DND-41 (cell line): ENCODE data around the gene SMC1A.

ENCODE experiments used
- ATAC-seq: fragments of 200-7000 bp; cut with Tn5 transposase; 3 replicates; pipeline ENCODE4 v1.9.1; 2021; ENCODE audit warnings: low read depth; ENCODE audit not compliant: insufficient read depth
- DNase-seq: peaks from one replicate; pipeline ENCODE4 v3.0.0-alpha.2; 2020
- H2AFZ ChIP-seq: 2 replicates; pipeline ENCODE4 v1.6.0; 2012; ENCODE audit warnings: low read depth, low read length
- H3K27ac ChIP-seq: 2 replicates; pipeline ENCODE4 v1.5.1; 2012; ENCODE audit warnings: low read length, inconsistent platforms
- H3K27me3 ChIP-seq: fragments of 200-600 bp; sonication (generic); 2 replicates; pipeline ENCODE4 v1.6.0; 2012; ENCODE audit warnings: low read length, mild to moderate bottlenecking, inconsistent platforms; ENCODE audit not compliant: insufficient read depth, poor library complexity
- H3K36me3 ChIP-seq: 2 replicates; pipeline ENCODE4 v1.5.1; 2012; ENCODE audit warnings: low read length, inconsistent platforms; ENCODE audit not compliant: insufficient read depth
- H3K4me1 ChIP-seq: 2 replicates; pipeline ENCODE4 v1.5.1; 2012; ENCODE audit warnings: mild to moderate bottlenecking, low read length; ENCODE audit not compliant: insufficient read depth
- H3K4me2 ChIP-seq: 2 replicates; pipeline ENCODE4 v1.6.0; 2012; ENCODE audit warnings: mild to moderate bottlenecking, moderate library complexity, low read length, inconsistent platforms; ENCODE audit not compliant: insufficient read depth
- H3K4me3 ChIP-seq, 2 experiments: fragments of 200-600 bp in 1 of 2; shearing (Covaris generic) in 1 of 2; 2 replicates each; pipeline ENCODE4 v1.5.1; 2012 to 2016; ENCODE audit warnings: inconsistent platforms in 2 of 2, low read length in 2 of 2, mild to moderate bottlenecking in 2 of 2, low read depth in 1 of 2, moderate library complexity in 1 of 2
- H3K79me2 ChIP-seq: 2 replicates; pipeline ENCODE4 v1.6.0; 2012; ENCODE audit warnings: low read length, inconsistent platforms; ENCODE audit not compliant: insufficient read depth
- H3K9ac ChIP-seq: 2 replicates; pipeline ENCODE4 v1.6.0; 2012; ENCODE audit warnings: low read depth, mild to moderate bottlenecking, inconsistent platforms, low read length, moderate library complexity
- H3K9me3 ChIP-seq: 2 replicates; pipeline ENCODE4 v1.5.1; 2012; ENCODE audit warnings: low read length, moderate library complexity, mild to moderate bottlenecking, inconsistent platforms; ENCODE audit not compliant: insufficient read depth, severe bottlenecking
- H4K20me1 ChIP-seq: 2 replicates; pipeline ENCODE4 v1.6.0; 2012; ENCODE audit warnings: low read length; ENCODE audit not compliant: insufficient read depth
- CTCF ChIP-seq: IDR thresholded peaks from 2 replicates; pipeline ENCODE4 v1.5.1; 2012; ENCODE audit warnings: borderline replicate concordance, low read length, moderate library complexity, mild to moderate bottlenecking; ENCODE audit not compliant: poor library complexity, severe bottlenecking; ENCODE audit errors: extremely low read depth
- EZH2 ChIP-seq: IDR thresholded peaks from 3 replicates; pipeline ENCODE4 v1.6.1; 2012; ENCODE audit warnings: borderline replicate concordance, low read depth, mild to moderate bottlenecking, moderate library complexity, low read length, inconsistent platforms; ENCODE audit not compliant: severe bottlenecking

Gene SMC1A

GRCh38 chrX:53357799-53358530 lies 64.5 kb downstream of the SMC1A start:
- DNase-seq (no peak), ATAC-seq (no peak)
- Histone ChIP-seq H4K20me1 (no peaks in the 10 kb centered on the region), H3K4me2 (no peak overlapping the region), H3K27ac (no peak overlapping the region), H3K27me3 (no peaks in the 10 kb centered on the region), H3K9me3 (no peaks in the 10 kb centered on the region), H3K4me1 (peaks cover 12% of the 10 kb centered on the region), H2AFZ (no peak overlapping the region), H3K9ac (no peak overlapping the region), H3K36me3 (no peaks in the 10 kb centered on the region), H3K79me2 (no peaks in the 10 kb centered on the region), H3K4me3 (no peak overlapping the region)
- TF ChIP-seq CTCF, result no peak
- TF ChIP-seq EZH2, result no peak

- no peaks in the 10 kb centered on the region for H4K20me1 ChIP-seq
- H3K9me3 ChIP-seq, result no peaks in the 10 kb centered on the region
- no peak overlapping the region for H3K4me3 ChIP-seq
- no peaks in the 10 kb centered on the region for H3K27me3 ChIP-seq
- H3K4me2 ChIP-seq, result no peak overlapping the region
- no peaks in the 10 kb centered on the region for H3K36me3 ChIP-seq
- ATAC-seq, result no peak
- H3K27ac ChIP-seq, result no peak overlapping the region
- no peak overlapping the region for H3K9ac ChIP-seq
- no peaks in the 10 kb centered on the region for H3K4me1 ChIP-seq
- TF ChIP-seq EZH2 (no peak), CTCF (no peak)
- H3K79me2 ChIP-seq, result no peaks in the 10 kb centered on the region
- DNase-seq, result no peak
- H2AFZ ChIP-seq, result no peak overlapping the region
Measured at GRCh38 chrX:53356186-53356585, 66.3 kb downstream of the SMC1A start.

GRCh38 chrX:53354669-53355068 lies 67.8 kb downstream of the SMC1A start:
- Histone ChIP-seq H3K36me3 (no peaks in the 10 kb centered on the region), H3K4me2 (no peak overlapping the region), H3K27me3 (no peaks in the 10 kb centered on the region), H3K9ac (no peak overlapping the region), H3K4me3 (no peak overlapping the region), H3K27ac (no peak overlapping the region), H4K20me1 (no peaks in the 10 kb centered on the region), H2AFZ (no peak overlapping the region), H3K79me2 (no peaks in the 10 kb centered on the region), H3K9me3 (no peaks in the 10 kb centered on the region), H3K4me1 (no peaks in the 10 kb centered on the region)
- DNase-seq, result no peak
- no peak for TF ChIP-seq EZH2
- TF ChIP-seq CTCF, result no peak
- ATAC-seq, result no peak
